Measurements from ENCODE around the gene FXYD3. TPM values are rescaled to one million over a fixed set of nuclear protein-coding genes. Genes with fewer than 3 reads are reported as not detected.

The FXYD3 gene
- total and polyA plus RNA-seq, 2 donors (not counting 1 experiment from before 2014, with no cell fraction given): not detected

DNA sequence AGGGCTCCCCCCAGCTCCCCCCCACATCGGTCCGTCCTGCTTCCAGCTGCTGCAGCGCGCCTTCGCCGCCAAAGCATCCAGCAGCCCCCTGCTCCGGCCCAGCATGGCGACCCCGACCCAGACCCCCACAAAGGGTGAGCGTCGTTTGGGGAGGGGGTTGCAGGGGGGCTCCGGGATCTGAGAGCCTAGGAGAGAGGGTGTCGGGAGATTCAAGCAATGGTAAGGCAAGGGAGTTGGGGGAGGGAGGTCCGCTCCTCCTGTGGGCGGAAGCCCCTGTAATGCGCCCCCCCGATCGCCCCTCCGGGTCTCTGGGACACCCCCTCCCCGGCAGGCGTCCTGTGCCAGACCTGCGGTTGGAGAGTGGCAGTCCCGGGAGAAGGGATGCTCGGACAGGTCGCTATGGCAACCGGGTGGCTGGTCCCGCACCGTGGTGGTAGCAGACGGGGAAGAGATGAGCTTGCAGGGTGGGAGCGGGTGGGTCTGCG is 27.6 kb downstream of the FXYD3 start, which contains the start of gene FXYD7:
Gene FXYD7 (plus strand): TSS at position 25 of the 485 bp plus-strand sequence. CDS start 79 bp downstream, at position 104.
- no peak within 1 kb of the TSS for H3K4me2 ChIP-seq (ENCODE audit: extremely low read depth, insufficient read depth, low read length)
- H3K4me3 ChIP-seq (replicated peaks in 1 of 4; ENCODE audit: control extremely low read depth in 1 of 4, insufficient read depth in 1 of 4, low read depth in 3 of 4, low read length in 4 of 4): no peak within 1 kb of the TSS
- no peak for DNase-seq (ENCODE audit: low read depth in 2 of 2)
- no peaks in the 10 kb centered on the region for H3K79me2 ChIP-seq (ENCODE audit: control insufficient read depth, insufficient read depth, low read length)
- no peaks in the 10 kb centered on the region for H3K9me3 ChIP-seq (ENCODE audit: control insufficient read depth, insufficient read depth, low read depth, low read length)
- no peak within 1 kb of the TSS for H2AFZ ChIP-seq (ENCODE audit: low read length)
- H3K9ac ChIP-seq (ENCODE audit: insufficient read depth, low read length): no peak within 1 kb of the TSS
- H3K4me1 ChIP-seq (ENCODE audit: control insufficient read depth, extremely low read depth, insufficient read depth, low read length): peaks cover 24% of the 10 kb centered on the region
- H3K27me3 ChIP-seq (ENCODE audit: control insufficient read depth, insufficient read depth, low read length): no peaks in the 10 kb centered on the region
- no peaks in the 10 kb centered on the region for H4K20me1 ChIP-seq (ENCODE audit: control insufficient read depth, extremely low read depth, insufficient read depth, low read length)
- H3K27ac ChIP-seq (ENCODE audit: insufficient read depth, low read length): no peak within 1 kb of the TSS
- TF ChIP-seq EZH2 (IDR thresholded peaks at IDR 0.05; ENCODE audit: low read length, missing control alignments): no peak
- TF ChIP-seq, protein P1, sequence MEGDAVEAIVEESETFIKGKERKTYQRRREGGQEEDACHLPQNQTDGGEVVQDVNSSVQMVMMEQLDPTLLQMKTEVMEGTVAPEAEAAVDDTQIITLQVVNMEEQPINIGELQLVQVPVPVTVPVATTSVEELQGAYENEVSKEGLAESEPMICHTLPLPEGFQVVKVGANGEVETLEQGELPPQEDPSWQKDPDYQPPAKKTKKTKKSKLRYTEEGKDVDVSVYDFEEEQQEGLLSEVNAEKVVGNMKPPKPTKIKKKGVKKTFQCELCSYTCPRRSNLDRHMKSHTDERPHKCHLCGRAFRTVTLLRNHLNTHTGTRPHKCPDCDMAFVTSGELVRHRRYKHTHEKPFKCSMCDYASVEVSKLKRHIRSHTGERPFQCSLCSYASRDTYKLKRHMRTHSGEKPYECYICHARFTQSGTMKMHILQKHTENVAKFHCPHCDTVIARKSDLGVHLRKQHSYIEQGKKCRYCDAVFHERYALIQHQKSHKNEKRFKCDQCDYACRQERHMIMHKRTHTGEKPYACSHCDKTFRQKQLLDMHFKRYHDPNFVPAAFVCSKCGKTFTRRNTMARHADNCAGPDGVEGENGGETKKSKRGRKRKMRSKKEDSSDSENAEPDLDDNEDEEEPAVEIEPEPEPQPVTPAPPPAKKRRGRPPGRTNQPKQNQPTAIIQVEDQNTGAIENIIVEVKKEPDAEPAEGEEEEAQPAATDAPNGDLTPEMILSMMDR (conservative IDR thresholded peaks at IDR 0.05 in 1 of 2, IDR thresholded peaks at IDR 0.05 in 1 of 2; ENCODE audit: low read depth in 1 of 2, low read length in 2 of 2): no peak
- H3K36me3 ChIP-seq (ENCODE audit: control insufficient read depth, insufficient read depth, low read length): no peaks in the 10 kb centered on the region

DNA sequence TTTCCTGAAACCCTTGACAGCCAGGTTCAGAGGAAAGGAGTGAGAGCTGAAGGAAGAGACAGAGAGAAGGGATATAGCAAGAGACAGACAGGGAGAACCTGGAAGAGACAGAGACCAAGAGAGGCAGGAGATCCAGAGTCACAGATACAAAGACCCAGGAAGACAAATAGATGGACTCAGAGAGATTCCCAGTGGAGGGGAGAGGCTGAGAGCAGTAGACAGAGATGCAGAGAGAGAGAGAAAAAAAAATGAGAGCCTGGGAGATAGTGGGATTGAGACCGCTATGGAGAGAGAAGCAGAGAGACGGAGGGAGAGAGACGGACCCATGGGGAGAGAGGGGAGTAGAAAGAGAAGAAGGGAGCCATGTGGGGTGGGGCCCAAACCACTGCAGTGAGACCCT is 28.2 kb downstream of the FXYD3 start:
- Histone ChIP-seq H3K27me3 (ENCODE audit: control insufficient read depth, insufficient read depth, low read length) (no peaks in the 10 kb centered on the region), H3K4me2 (ENCODE audit: extremely low read depth, insufficient read depth, low read length) (no peak overlapping the region), H3K9me3 (ENCODE audit: control insufficient read depth, insufficient read depth, low read depth, low read length) (no peaks in the 10 kb centered on the region), H3K79me2 (ENCODE audit: control insufficient read depth, insufficient read depth, low read length) (no peaks in the 10 kb centered on the region), H3K36me3 (ENCODE audit: control insufficient read depth, insufficient read depth, low read length) (no peaks in the 10 kb centered on the region), H3K4me3 (replicated peaks in 1 of 4; ENCODE audit: control extremely low read depth in 1 of 4, insufficient read depth in 1 of 4, low read depth in 3 of 4, low read length in 4 of 4) (no peak overlapping the region), H2AFZ (ENCODE audit: low read length) (no peak overlapping the region), H4K20me1 (ENCODE audit: control insufficient read depth, extremely low read depth, insufficient read depth, low read length) (no peaks in the 10 kb centered on the region), H3K9ac (ENCODE audit: insufficient read depth, low read length) (no peak overlapping the region), H3K27ac (ENCODE audit: insufficient read depth, low read length) (no peak overlapping the region), H3K4me1 (ENCODE audit: control insufficient read depth, extremely low read depth, insufficient read depth, low read length) (peaks cover 20% of the 10 kb centered on the region)
- TF ChIP-seq EZH2 (IDR thresholded peaks at IDR 0.05; ENCODE audit: low read length, missing control alignments): no peak
- TF ChIP-seq, protein P1 (conservative IDR thresholded peaks at IDR 0.05 in 1 of 2, IDR thresholded peaks at IDR 0.05 in 1 of 2; ENCODE audit: low read depth in 1 of 2, low read length in 2 of 2): no peak
- no peak for DNase-seq (ENCODE audit: low read depth in 2 of 2)

DNA sequence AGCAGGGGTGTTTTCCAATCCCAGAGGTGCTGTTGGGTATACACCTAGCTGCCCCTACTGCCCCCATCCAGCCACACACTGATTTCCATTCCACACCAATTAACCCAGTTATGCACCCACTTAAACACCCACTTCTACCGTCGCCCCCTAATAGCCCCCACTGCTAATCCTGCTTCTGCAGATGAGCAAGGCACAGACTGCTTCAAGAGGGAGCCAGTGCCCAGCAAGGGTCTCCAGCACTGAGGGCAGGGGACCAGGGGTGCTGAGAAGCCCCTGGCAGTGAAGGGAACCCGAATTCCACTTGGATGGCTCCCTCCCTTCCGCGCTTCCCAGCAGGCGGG is 28.6 kb downstream of the FXYD3 start:
- no peak overlapping the region for H3K4me2 ChIP-seq (ENCODE audit: extremely low read depth, insufficient read depth, low read length)
- peaks cover 17% of the 10 kb centered on the region for H3K4me1 ChIP-seq (ENCODE audit: control insufficient read depth, extremely low read depth, insufficient read depth, low read length)
- no peaks in the 10 kb centered on the region for H3K79me2 ChIP-seq (ENCODE audit: control insufficient read depth, insufficient read depth, low read length)
- no peak overlapping the region for H3K4me3 ChIP-seq (replicated peaks in 1 of 4; ENCODE audit: control extremely low read depth in 1 of 4, insufficient read depth in 1 of 4, low read depth in 3 of 4, low read length in 4 of 4)
- no peaks in the 10 kb centered on the region for H3K9me3 ChIP-seq (ENCODE audit: control insufficient read depth, insufficient read depth, low read depth, low read length)
- no peak overlapping the region for H2AFZ ChIP-seq (ENCODE audit: low read length)
- no peak overlapping the region for H3K27ac ChIP-seq (ENCODE audit: insufficient read depth, low read length)
- H3K27me3 ChIP-seq (ENCODE audit: control insufficient read depth, insufficient read depth, low read length): no peaks in the 10 kb centered on the region
- H3K36me3 ChIP-seq (ENCODE audit: control insufficient read depth, insufficient read depth, low read length): no peaks in the 10 kb centered on the region
- no peak for DNase-seq (ENCODE audit: low read depth in 2 of 2)
- H3K9ac ChIP-seq (ENCODE audit: insufficient read depth, low read length): no peak overlapping the region
- no peaks in the 10 kb centered on the region for H4K20me1 ChIP-seq (ENCODE audit: control insufficient read depth, extremely low read depth, insufficient read depth, low read length)
- TF ChIP-seq EZH2 (IDR thresholded peaks at IDR 0.05; ENCODE audit: low read length, missing control alignments): no peak
- TF ChIP-seq, protein P1 (conservative IDR thresholded peaks at IDR 0.05 in 1 of 2, IDR thresholded peaks at IDR 0.05 in 1 of 2; ENCODE audit: low read depth in 1 of 2, low read length in 2 of 2): no peak
